Breast epithelium (tissue), 4 donors: ENCODE results near the gene CENPU. TPM values are rescaled to one million over a fixed set of nuclear protein-coding genes. Genes with fewer than 3 reads are reported as not detected.

Experiments
- DNase-seq, 2 donors: peaks; one replicate each; pipeline ENCODE4 v3.0.0-alpha.2; 2019; ENCODE audit warnings: low spot score in 2 of 2
- H3K27ac ChIP-seq, 2 donors: fragments of 200-600 bp; sonication (generic) in 1 of 2; one replicate each; pipeline ENCODE4 v1.5.1; 2016 to 2019; ENCODE audit warnings: mild to moderate bottlenecking in 1 of 2
- H3K27me3 ChIP-seq, 2 donors: fragments of 200-600 bp; sonication (generic) in 1 of 2; one replicate each; pipeline versions ENCODE4 v1.5.1 to v1.6.0; 2017 to 2019; ENCODE audit warnings: control low read depth in 1 of 2, mild to moderate bottlenecking in 1 of 2
- H3K36me3 ChIP-seq: fragments of 200-600 bp; one replicate; pipeline ENCODE4 v1.5.1; 2019
- H3K4me1 ChIP-seq, 2 donors: fragments of 200-600 bp; sonication (generic); one replicate each; pipeline ENCODE4 v1.5.1; 2016 to 2019; ENCODE audit warnings: control low read depth in 1 of 2
- H3K4me3 ChIP-seq, 3 donors: fragments of 200-600 bp; sonication (generic); 1 replicate in 2 of 3; 2 replicates in 1 of 3; pipeline ENCODE4 v1.5.1; 2016 to 2019; ENCODE audit warnings: mild to moderate bottlenecking in 3 of 3, moderate library complexity in 2 of 3
- H3K9me3 ChIP-seq, 2 donors: fragments of 200-600 bp; sonication (generic) in 1 of 2; one replicate each; pipeline ENCODE4 v1.5.1; 2016 to 2019; ENCODE audit warnings: control low read depth in 1 of 2
- POLR2AphosphoS5 ChIP-seq, 3 donors: sonication (generic); formaldehyde crosslinking; IDR thresholded peaks; one replicate each; pipeline ENCODE4 v1.6.1; 2017; ENCODE audit warnings: antibody characterized with exemption in 3 of 3
- intact Hi-C: fragments of 100-400 bp; cut with DNase I; formaldehyde crosslinking; loops from one replicate; pipeline ENCODE4 v1.15.1; 2023; ENCODE audit warnings: low total_unique reads
- total RNA-seq, 3 donors: library from RNA; depleted of rRNA; stranded (reverse); fragments of >200 nt; gene quantifications; one replicate each; pipeline ENCODE4 v1.1.0, GENCODE V29; 2016
- TF ChIP-seq, protein P1 (sequence below), 3 donors: fragments of 450-650 bp; IDR thresholded peaks; one replicate each; pipeline ENCODE4 v1.5.1; 2016 to 2017; ENCODE audit warnings: antibody characterized with exemption in 3 of 3, mild to moderate bottlenecking in 3 of 3, moderate library complexity in 3 of 3

The CENPU gene
- total RNA-seq, 3 donors from 2014 or later, result 2.2 to 4.3 (median 2.6) TPM

DNA sequence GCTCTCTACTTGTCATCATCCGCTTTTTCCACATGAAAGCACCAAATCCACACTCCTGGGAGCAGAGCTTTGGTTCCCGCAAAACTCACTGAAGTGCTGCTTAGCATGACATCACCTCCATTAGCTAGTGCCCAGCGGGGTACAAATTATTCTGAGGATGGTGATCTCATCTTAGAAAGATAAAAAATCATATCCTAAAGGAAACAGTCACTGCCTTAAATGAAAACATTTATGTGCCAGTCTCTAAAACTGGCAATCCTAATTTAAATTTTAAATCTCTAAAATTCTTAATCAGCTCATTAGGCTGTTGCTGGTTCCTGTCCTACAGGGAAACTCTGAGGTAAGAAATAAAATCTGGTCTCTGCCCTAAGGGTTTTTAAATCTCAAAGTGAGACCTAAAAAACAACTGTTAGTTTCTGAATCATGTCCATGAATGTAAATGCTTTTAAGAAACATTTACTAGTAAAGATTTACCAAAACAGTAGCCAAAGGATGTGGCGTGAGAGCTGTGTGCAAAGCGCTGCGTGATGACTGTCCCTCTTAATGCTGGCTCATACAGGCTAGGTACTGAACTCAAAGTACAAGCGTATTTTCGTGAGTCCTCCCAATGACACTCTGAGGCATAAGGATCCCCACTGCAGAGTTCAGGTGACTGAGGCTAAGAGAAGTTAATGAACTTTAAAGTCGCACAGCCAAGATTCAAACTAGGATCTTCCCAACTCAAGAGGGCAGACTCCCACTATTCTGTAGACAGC, 89.2 kb downstream of the CENPU start:
- no peaks in the 10 kb centered on the region for H3K27me3 ChIP-seq
- H3K4me3 ChIP-seq, result no peak overlapping the region
- TF ChIP-seq, protein P1, sequence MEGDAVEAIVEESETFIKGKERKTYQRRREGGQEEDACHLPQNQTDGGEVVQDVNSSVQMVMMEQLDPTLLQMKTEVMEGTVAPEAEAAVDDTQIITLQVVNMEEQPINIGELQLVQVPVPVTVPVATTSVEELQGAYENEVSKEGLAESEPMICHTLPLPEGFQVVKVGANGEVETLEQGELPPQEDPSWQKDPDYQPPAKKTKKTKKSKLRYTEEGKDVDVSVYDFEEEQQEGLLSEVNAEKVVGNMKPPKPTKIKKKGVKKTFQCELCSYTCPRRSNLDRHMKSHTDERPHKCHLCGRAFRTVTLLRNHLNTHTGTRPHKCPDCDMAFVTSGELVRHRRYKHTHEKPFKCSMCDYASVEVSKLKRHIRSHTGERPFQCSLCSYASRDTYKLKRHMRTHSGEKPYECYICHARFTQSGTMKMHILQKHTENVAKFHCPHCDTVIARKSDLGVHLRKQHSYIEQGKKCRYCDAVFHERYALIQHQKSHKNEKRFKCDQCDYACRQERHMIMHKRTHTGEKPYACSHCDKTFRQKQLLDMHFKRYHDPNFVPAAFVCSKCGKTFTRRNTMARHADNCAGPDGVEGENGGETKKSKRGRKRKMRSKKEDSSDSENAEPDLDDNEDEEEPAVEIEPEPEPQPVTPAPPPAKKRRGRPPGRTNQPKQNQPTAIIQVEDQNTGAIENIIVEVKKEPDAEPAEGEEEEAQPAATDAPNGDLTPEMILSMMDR (IDR thresholded peaks at IDR 0.05), result no peak
- TF ChIP-seq POLR2AphosphoS5 (IDR thresholded peaks at IDR 0.05), result no peak
- H3K9me3 ChIP-seq, result no peaks in the 10 kb centered on the region
- intact Hi-C loops, result no loop called here
- peaks cover 4 to 11% of the 10 kb centered on the region in 2 donors for H3K4me1 ChIP-seq
- DNase-seq, result no peak
- no peak overlapping the region for H3K27ac ChIP-seq
- no peaks in the 10 kb centered on the region for H3K36me3 ChIP-seq

Other genes starting within 250 kb of the CENPU start
- 10 to 100 TPM; 16.4 to 20.9 (median 16.6) TPM for gene CASP3, start 84.6 kb downstream of the CENPU start, total RNA-seq
- 10 to 100 TPM; 15.4 to 25.2 (median 15.7) TPM for gene PRIMPOL, start 84.4 kb downstream of the CENPU start, total RNA-seq
- gene ACSL1, start 91.9 kb upstream of the CENPU start, total RNA-seq, result 100 to 1,000 TPM; 167 to 797 (median 254) TPM